GM12891 (cell line): ENCODE measurements around the gene NEK7.

Experiments used
- PAX5 ChIP-seq: IDR thresholded peaks from 2 replicates; pipeline ENCODE4 v1.6.1; 2011; ENCODE audit warnings: low read length, moderate library complexity, mild to moderate bottlenecking; ENCODE audit not compliant: insufficient read depth, severe bottlenecking
- POLR2A ChIP-seq: IDR thresholded peaks from 2 replicates; pipeline ENCODE4 v1.6.1; 2011; ENCODE audit warnings: low read depth, low read length, control low read depth
- POLR2AphosphoS5 ChIP-seq: IDR thresholded peaks from 2 replicates; pipeline ENCODE4 v1.6.1; 2011; ENCODE audit warnings: low read depth, low read length, control low read depth
- POU2F2 ChIP-seq: IDR thresholded peaks from 2 replicates; pipeline ENCODE4 v1.6.1; 2011; ENCODE audit warnings: low read depth, mild to moderate bottlenecking, control low read depth, low read length, moderate library complexity
- SPI1 ChIP-seq: IDR thresholded peaks from 2 replicates; pipeline ENCODE4 v1.6.1; 2011; ENCODE audit warnings: low read depth, low read length, control low read depth
- TAF1 ChIP-seq: IDR thresholded peaks from 2 replicates; pipeline ENCODE4 v1.6.1; 2011; ENCODE audit warnings: low read depth, low read length, control low read depth

- TF ChIP-seq POLR2AphosphoS5, result peak; percentile 37; the same call in 1 of the 2 replicates
- TF ChIP-seq POLR2A, result no peak
- no peak for TF ChIP-seq POU2F2
- TF ChIP-seq SPI1, result no peak
- TF ChIP-seq TAF1, result no peak; the same call in 1 of the 2 replicates
- TF ChIP-seq PAX5, result no peak
Measured at GRCh38 chr1:198157241-198157846, 546 bp downstream of the NEK7 start.
